H1 (cell line): Measurements from ENCODE around the gene TATDN2. TPM values are rescaled to one million over a fixed set of nuclear protein-coding genes. Genes with fewer than 3 reads are reported as not detected.

Experiments used
- CTCF ChIA-PET: fragments of 300-600 bp; sonication (Branson Sonifier 250); formaldehyde crosslinking; loops from one replicate; lab custom pipeline; 2021; ENCODE audit not compliant: partially characterized antibody; lab: Charles Lee
- POLR2A ChIA-PET: fragments of 300-600 bp; sonication (Branson Sonifier 250); formaldehyde crosslinking; loops from one replicate; lab custom pipeline; 2021; ENCODE audit warnings: inconsistent platforms; ENCODE audit not compliant: partially characterized antibody; lab: Charles Lee
- DNase-seq, 2 experiments: peaks; one replicate each; pipeline versions ENCODE4 v3.0.0 to v3.0.0-alpha.2; 2010 to 2022; ENCODE audit warnings: low spot score in 2 of 2, low read depth in 1 of 2, mixed read lengths in 1 of 2
- FAIRE-seq: peaks from 2 replicates; lab custom pipeline; 2011; peaks lifted over from hg19 to GRCh38; lab: Jason Lieb, UNC
- H2AFZ ChIP-seq: 2 replicates; pipeline ENCODE4 v1.8.1; 2012; ENCODE audit warnings: low read length, inconsistent platforms
- H2AK5ac ChIP-seq: 2 replicates; pipeline ENCODE4 v1.6.1; 2013; ENCODE audit warnings: low read depth, low read length
- H2BK120ac ChIP-seq: replicated peaks from 2 replicates; pipeline ENCODE3; 2013; ENCODE audit warnings: low read depth, low read length, inconsistent platforms
- H2BK12ac ChIP-seq: 2 replicates; pipeline ENCODE4 v1.6.1; 2013; ENCODE audit warnings: low read depth, low read length
- H2BK15ac ChIP-seq: 2 replicates; pipeline ENCODE4 v1.6.1; 2013; ENCODE audit warnings: low read length
- H2BK20ac ChIP-seq: 2 replicates; pipeline ENCODE4 v1.6.1; 2013; ENCODE audit warnings: low read length
- H2BK5ac ChIP-seq: 2 replicates; pipeline ENCODE4 v1.6.1; 2013; ENCODE audit warnings: low read depth, low read length
- H3K14ac ChIP-seq: 2 replicates; pipeline ENCODE4 v1.6.1; 2013; ENCODE audit warnings: inconsistent platforms; ENCODE audit not compliant: insufficient read length
- H3K18ac ChIP-seq: 2 replicates; pipeline ENCODE4 v1.6.1; 2013; ENCODE audit warnings: low read length; ENCODE audit errors: extremely low read depth
- H3K23ac ChIP-seq: 2 replicates; pipeline ENCODE4 v1.6.1; 2013; ENCODE audit warnings: inconsistent platforms; ENCODE audit not compliant: insufficient read length
- H3K23me2 ChIP-seq: 2 replicates; pipeline ENCODE4 v1.6.1; 2013; ENCODE audit warnings: low read depth, low read length
- H3K27ac ChIP-seq: 2 replicates; pipeline ENCODE4 v1.6.1; 2011; ENCODE audit warnings: low read depth, low read length, inconsistent platforms
- H3K27me3 ChIP-seq, 4 experiments: replicated peaks in 1 of 4; 1 replicate in 1 of 4; 2 replicates in 3 of 4; pipeline versions ENCODE4 v1.6.1 to v1.8.1; 2011 to 2013; ENCODE audit warnings: low read length in 3 of 4, mild to moderate bottlenecking in 3 of 4, inconsistent platforms in 2 of 4, mixed read lengths in 2 of 4, moderate library complexity in 1 of 4; ENCODE audit not compliant: control insufficient read depth in 3 of 4, insufficient read depth in 3 of 4; ENCODE audit errors: extremely low read depth in 1 of 4
- H3K36me3 ChIP-seq, 4 experiments: 2 replicates each; pipeline versions ENCODE4 v1.6.1 to v1.8.1; 2011 to 2013; ENCODE audit warnings: mild to moderate bottlenecking in 4 of 4, low read length in 3 of 4, moderate library complexity in 2 of 4, control low read depth in 1 of 4, inconsistent platforms in 1 of 4; ENCODE audit not compliant: insufficient read depth in 4 of 4, control insufficient read depth in 2 of 4
- H3K4ac ChIP-seq: replicated peaks from 2 replicates; pipeline ENCODE3; 2013; ENCODE audit warnings: low read length, low read depth, mixed read lengths, inconsistent platforms; ENCODE audit not compliant: insufficient read length
- H3K4me1 ChIP-seq, 4 experiments: replicated peaks in 1 of 4; 1 replicate in 1 of 4; 2 replicates in 3 of 4; pipeline versions ENCODE4 v1.6.1 to v1.8.1; 2011 to 2013; ENCODE audit warnings: low read length in 3 of 4, inconsistent platforms in 2 of 4, mixed read lengths in 1 of 4; ENCODE audit not compliant: insufficient read depth in 4 of 4, control insufficient read depth in 3 of 4
- H3K4me2 ChIP-seq, 2 experiments: 2 replicates each; pipeline versions ENCODE4 v1.6.1 to v1.8.1; 2011 to 2013; ENCODE audit warnings: low read depth in 2 of 2, low read length in 2 of 2, control low read depth in 1 of 2, inconsistent platforms in 1 of 2, mild to moderate bottlenecking in 1 of 2; ENCODE audit not compliant: insufficient read depth in 1 of 2
- H3K4me3 ChIP-seq, 4 experiments: fragments of 200-600, 300-600 bp in 1 of 4; sonication (generic), shearing (Covaris generic), sonication (Bioruptor Twin) in 1 of 4; 2 replicates each; pipeline versions ENCODE4 v1.5.1 to v1.8.1; 2011 to 2016; ENCODE audit warnings: low read length in 4 of 4, low read depth in 3 of 4, control low read depth in 2 of 4, inconsistent platforms in 2 of 4, mild to moderate bottlenecking in 2 of 4, mixed read lengths in 1 of 4, moderate library complexity in 1 of 4; ENCODE audit not compliant: insufficient read depth in 2 of 4; ENCODE audit errors: extremely low read depth in 1 of 4
- H3K56ac ChIP-seq: replicated peaks from 2 replicates; pipeline ENCODE3; 2013; ENCODE audit warnings: low read depth, mild to moderate bottlenecking, mixed read lengths, low read length, inconsistent platforms; ENCODE audit not compliant: insufficient read length
- H3K79me1 ChIP-seq: 2 replicates; pipeline ENCODE4 v1.6.1; 2013; ENCODE audit warnings: low read depth, low read length, control low read depth
- H3K79me2 ChIP-seq, 2 experiments: 2 replicates each; pipeline versions ENCODE4 v1.6.1 to v1.8.1; 2012 to 2013; ENCODE audit warnings: low read length in 2 of 2, mild to moderate bottlenecking in 2 of 2, inconsistent platforms in 1 of 2; ENCODE audit not compliant: insufficient read depth in 2 of 2, control insufficient read depth in 1 of 2
- H3K9ac ChIP-seq, 4 experiments: replicated peaks in 1 of 4; 1 replicate in 1 of 4; 2 replicates in 3 of 4; pipeline versions ENCODE4 v1.6.1 to v1.8.1; 2011 to 2013; ENCODE audit warnings: low read depth in 3 of 4, low read length in 3 of 4, control low read depth in 2 of 4, mild to moderate bottlenecking in 2 of 4, moderate library complexity in 2 of 4, inconsistent platforms in 1 of 4; ENCODE audit errors: extremely low read depth in 1 of 4
- H3K9me3 ChIP-seq, 2 experiments: 2 replicates each; pipeline versions ENCODE4 v1.6.1 to v1.8.1; 2012 to 2013; ENCODE audit warnings: mild to moderate bottlenecking in 2 of 2, moderate library complexity in 2 of 2, control low read depth in 1 of 2, inconsistent platforms in 1 of 2, low read depth in 1 of 2, low read length in 1 of 2, mixed read lengths in 1 of 2; ENCODE audit not compliant: insufficient read depth in 2 of 2
- H4K20me1 ChIP-seq, 2 experiments: replicated peaks in 1 of 2; 2 replicates each; pipeline versions ENCODE3 to v1.8.1; 2011 to 2013; ENCODE audit warnings: inconsistent platforms in 2 of 2, low read length in 2 of 2, mild to moderate bottlenecking in 1 of 2; ENCODE audit not compliant: insufficient read depth in 2 of 2, control insufficient read depth in 1 of 2
- H4K5ac ChIP-seq: 2 replicates; pipeline ENCODE4 v1.6.1; 2013; ENCODE audit warnings: low read length, low read depth, mixed read lengths, inconsistent platforms; ENCODE audit not compliant: insufficient read length
- H4K8ac ChIP-seq: 2 replicates; pipeline ENCODE4 v1.8.0; 2013; ENCODE audit warnings: mild to moderate bottlenecking, moderate library complexity, low read length, inconsistent platforms; ENCODE audit not compliant: insufficient read depth; ENCODE audit errors: extremely low read depth
- H4K91ac ChIP-seq: replicated peaks from 2 replicates; pipeline ENCODE3; 2013; ENCODE audit warnings: low read length, mixed read lengths, inconsistent platforms; ENCODE audit not compliant: insufficient read length
- BCL11A ChIP-seq, 2 experiments: IDR thresholded peaks; one replicate each; pipeline ENCODE4 v1.6.1; 2011; ENCODE audit warnings: low read depth in 2 of 2, low read length in 2 of 2, mild to moderate bottlenecking in 2 of 2
- GABPA ChIP-seq: IDR thresholded peaks from 2 replicates; pipeline ENCODE4 v1.6.1; 2011; ENCODE audit warnings: mild to moderate bottlenecking, low read length, moderate library complexity, borderline replicate concordance; ENCODE audit not compliant: insufficient read depth
- KDM1A ChIP-seq: fragments of 200-600, 300-600 bp; sonication (generic); IDR thresholded peaks from 2 replicates; pipeline ENCODE4 v1.7.1; 2016; ENCODE audit warnings: mild to moderate bottlenecking, low read length, borderline replicate concordance
- KDM5A ChIP-seq: fragments of 200-600 bp; IDR thresholded peaks from 2 replicates; pipeline ENCODE4 v1.7.1; 2012; ENCODE audit warnings: mild to moderate bottlenecking, low read length, inconsistent platforms, mixed read lengths
- SIX5 ChIP-seq: IDR thresholded peaks from 2 replicates; pipeline ENCODE4 v1.6.1; 2011; ENCODE audit warnings: mild to moderate bottlenecking, low read depth, low read length
- SUZ12 ChIP-seq: fragments of 200-600 bp; sonication (generic); IDR thresholded peaks from 2 replicates; pipeline ENCODE4 v1.6.1; 2012; ENCODE audit warnings: mild to moderate bottlenecking, inconsistent platforms, low read length, moderate library complexity, mixed read lengths
- TAF7 ChIP-seq: optimal IDR thresholded peaks from 2 replicates; pipeline ENCODE3; 2011; ENCODE audit warnings: low read depth, mild to moderate bottlenecking, inconsistent platforms, low read length, moderate library complexity, borderline replicate concordance
- WGBS, 2 experiments: shearing (Covaris generic) in 1 of 2; methylation state at CpG; one replicate each; pipeline versions ENCODE4 v1.1.6 to v1.1.7; 2013 to 2015; ENCODE audit warnings: low lambda C conversion rate in 2 of 2, mixed read lengths in 2 of 2, inconsistent platforms in 1 of 2, low coverage in 1 of 2, missing lambda C conversion rate in 1 of 2; ENCODE audit not compliant: insufficient replicate concordance in 2 of 2, insufficient coverage in 1 of 2, insufficient read length in 1 of 2; ENCODE audit errors: extremely low coverage in 1 of 2, missing lambda C conversion rate in 1 of 2; 5-methylcytosine and 5-hydroxymethylcytosine counted together
- polyA plus RNA-seq, 7 experiments: library from polyadenylated mRNA; depleted of rRNA in 3 of 7; stranded (reverse) in 5 of 7; unstranded in 2 of 7; fragments of >200 nt in 5 of 7; fragments of 200-250 nt in 2 of 7; gene quantifications; 1 replicate in 5 of 7; 2 replicates in 1 of 7; 4 replicates in 1 of 7; pipeline versions ENCODE4 v1.2.1 to v1.2.3, GENCODE V29; 2011 to 2013; ENCODE audit warnings: missing spikeins in 2 of 7, mixed read lengths in 2 of 7
- total RNA-seq: library from RNA; stranded (reverse); fragmentation: NEBNext Ultra II Directional; extraction: Animal tissue kit (Norgen Biotek cat#: 25700); gene quantifications from 2 replicates; pipeline ENCODE4 v1.2.1, GENCODE V29; 2021

Gene TATDN2
- total and polyA plus RNA-seq, 2 of the 8 experiments (the other 6 are each of a cell fraction or from before 2014, with no cell fraction given), result 12.1 to 34.8 TPM

DNA sequence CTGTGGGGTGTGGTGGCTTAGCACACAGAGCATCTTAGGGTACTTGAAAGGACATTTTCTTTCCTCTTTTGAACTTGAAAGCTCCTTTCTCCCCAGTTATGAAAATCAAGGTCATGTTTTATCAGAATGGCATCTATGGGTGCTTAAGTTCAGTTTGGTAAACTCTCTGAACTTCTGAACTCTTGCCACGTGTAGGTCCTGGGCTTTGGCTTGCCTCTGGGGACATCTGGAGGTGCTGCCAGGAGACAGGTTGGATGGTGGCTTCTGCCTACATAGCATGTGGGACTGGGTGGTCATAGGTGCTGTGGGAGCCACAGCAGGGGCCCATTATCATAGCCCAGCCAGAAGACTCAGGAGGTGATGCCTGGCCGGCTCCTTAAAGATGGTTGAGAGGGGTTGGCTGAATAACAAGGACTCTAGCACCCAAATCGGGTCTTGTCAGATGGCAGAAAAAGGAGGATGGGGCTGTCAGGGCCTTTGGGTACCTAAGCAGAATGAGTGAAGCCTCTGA, 28.9 kb downstream of the TATDN2 start:
- ChIA-PET CTCF (no interaction called here), POLR2A (interaction anchor here (1.9 kb wide), 1 partner anchor 9 kb away, joined by 7 read pairs; no protein-coding TSS in a partner anchor)
- Histone ChIP-seq H4K91ac (no peak overlapping the region), H2AFZ (no peak overlapping the region), H2AK5ac (no peak overlapping the region), H2BK120ac (no peak overlapping the region), H3K14ac (no peak overlapping the region), H3K23me2 (no peaks in the 10 kb centered on the region), H3K36me3 (peaks cover 0 to 32% (median 16%) of the 10 kb centered on the region in 4 experiments), H3K4me2 (no peak overlapping the region), H3K56ac (no peak overlapping the region), H3K4me1 (no peaks in the 10 kb centered on the region), H2BK12ac (no peak overlapping the region), H3K18ac (no peak overlapping the region), H3K9ac (no peak overlapping the region), H3K27ac (no peak overlapping the region), H3K9me3 (no peaks in the 10 kb centered on the region), H3K4ac (no peak overlapping the region), H3K79me1 (peaks cover 3% of the 10 kb centered on the region; the same call in 1 of the 2 replicates), H4K5ac (no peak overlapping the region), H3K27me3 (no peaks in the 10 kb centered on the region), H2BK20ac (no peak overlapping the region), H3K4me3 (no peak overlapping the region), H2BK5ac (no peak overlapping the region), H3K23ac (no peak overlapping the region), H3K79me2 (peaks cover 0 to 21% of the 10 kb centered on the region in 2 experiments; a peak in 2 of 4 replicates), H4K8ac (no peak overlapping the region), H4K20me1 (peaks cover 0 to 13% of the 10 kb centered on the region in 2 experiments), H2BK15ac (no peak overlapping the region)
- FAIRE-seq, result no peak
- WGBS, 2 experiments, result 64% methylated on average over 3 of the region's 3 CpGs; no CpG with 5 or more reads in 1 of the 2 experiments
- DNase-seq, result no peak
- TF ChIP-seq SUZ12 (no peak), GABPA (no peak), TAF7 (no peak), KDM5A (no peak), BCL11A (IDR thresholded peaks at IDR 0.05; ENCODE audit: low read depth in 2 of 2, low read length in 2 of 2) (no peak), KDM1A (no peak), SIX5 (no peak)
